Skeletal muscle cell (primary cell): ENCODE measurements around the gene C14orf180.

ENCODE experiments used
- DNase-seq: peaks from one replicate; pipeline ENCODE4 v3.0.0-alpha.2; 2010; ENCODE audit warnings: low read depth
- H3K4me3 ChIP-seq: 2 replicates; pipeline ENCODE4 v1.5.1; 2011; ENCODE audit warnings: low read depth, mild to moderate bottlenecking, control low read depth, low read length, moderate library complexity

C14orf180 gene

GRCh38 chr14:104579507-104579906, at the start of gene C14orf180:
TSS of gene C14orf180 (plus strand) at chr14:104579764. CDS start at chr14:104586431, 6,667 bp downstream.
- H3K4me3 ChIP-seq: no peak within 1 kb of the TSS
- no peak for DNase-seq

GRCh38 chr14:104530646-104531045, 48.9 kb upstream of the C14orf180 start:
- H3K4me3 ChIP-seq: no peak overlapping the region
- no peak for DNase-seq

GRCh38 chr14:104531421-104532190, 48.0 kb upstream of the C14orf180 start:
- H3K4me3 ChIP-seq: no peak overlapping the region
- DNase-seq: no peak

GRCh38 chr14:104532191-104532555, 47.4 kb upstream of the C14orf180 start:
- H3K4me3 ChIP-seq: no peak overlapping the region
- no peak for DNase-seq

- DNase-seq: no peak
- no peak overlapping the region for H3K4me3 ChIP-seq
Measured at GRCh38 chr14:104534036-104534435, 45.5 kb upstream of the C14orf180 start.

- no peak overlapping the region for H3K4me3 ChIP-seq
- DNase-seq: peak; percentile 14
Measured at GRCh38 chr14:104536942-104537612, 42.5 kb upstream of the C14orf180 start.

- no peak overlapping the region for H3K4me3 ChIP-seq
- DNase-seq: no peak
Measured at GRCh38 chr14:104537613-104537988, 42.0 kb upstream of the C14orf180 start.

- no peak for DNase-seq
- H3K4me3 ChIP-seq: no peak overlapping the region
Measured at GRCh38 chr14:104541905-104542465, 37.6 kb upstream of the C14orf180 start.

GRCh38 chr14:104542871-104543830, 36.4 kb upstream of the C14orf180 start:
- no peak overlapping the region for H3K4me3 ChIP-seq
- no peak for DNase-seq

- no peak overlapping the region for H3K4me3 ChIP-seq
- no peak for DNase-seq
Measured at GRCh38 chr14:104544362-104544961, 35.1 kb upstream of the C14orf180 start.

GRCh38 chr14:104545151-104545941, 34.2 kb upstream of the C14orf180 start:
- no peak for DNase-seq
- H3K4me3 ChIP-seq: no peak overlapping the region

- DNase-seq: no peak
- H3K4me3 ChIP-seq: no peak overlapping the region
Measured at GRCh38 chr14:104545942-104546501, 33.5 kb upstream of the C14orf180 start.

GRCh38 chr14:104546591-104547309, 32.8 kb upstream of the C14orf180 start:
- no peak overlapping the region for H3K4me3 ChIP-seq
- DNase-seq: no peak

GRCh38 chr14:104547310-104547997, 32.1 kb upstream of the C14orf180 start:
- DNase-seq: no peak
- no peak overlapping the region for H3K4me3 ChIP-seq

- H3K4me3 ChIP-seq: no peak overlapping the region
- DNase-seq: no peak
Measured at GRCh38 chr14:104547998-104548700, 31.4 kb upstream of the C14orf180 start.

GRCh38 chr14:104548802-104549535, 30.6 kb upstream of the C14orf180 start:
- H3K4me3 ChIP-seq: no peak overlapping the region
- no peak for DNase-seq
